GM18511 (cell line): ENCODE data around the gene PLK3.
A peak's percentile ranks its signal among the peaks of the same experiment; 100 is the strongest.
"Not testable (repeated sequence)": the region's sequence is repeated elsewhere in the genome, so short reads cannot be mapped to it uniquely, and the experiment has no call there.

Experiments used
- ATAC-seq: cut with Tn5 transposase; IDR thresholded peaks from one replicate; pipeline ENCODE4 v1.9.1; 2021; ENCODE audit warnings: mild to moderate bottlenecking, moderate library complexity; ENCODE audit not compliant: unreplicated experiment

Gene PLK3

GRCh38 chr1:44786841-44787426, 13.2 kb upstream of the PLK3 start:
- no peak for ATAC-seq

DNA sequence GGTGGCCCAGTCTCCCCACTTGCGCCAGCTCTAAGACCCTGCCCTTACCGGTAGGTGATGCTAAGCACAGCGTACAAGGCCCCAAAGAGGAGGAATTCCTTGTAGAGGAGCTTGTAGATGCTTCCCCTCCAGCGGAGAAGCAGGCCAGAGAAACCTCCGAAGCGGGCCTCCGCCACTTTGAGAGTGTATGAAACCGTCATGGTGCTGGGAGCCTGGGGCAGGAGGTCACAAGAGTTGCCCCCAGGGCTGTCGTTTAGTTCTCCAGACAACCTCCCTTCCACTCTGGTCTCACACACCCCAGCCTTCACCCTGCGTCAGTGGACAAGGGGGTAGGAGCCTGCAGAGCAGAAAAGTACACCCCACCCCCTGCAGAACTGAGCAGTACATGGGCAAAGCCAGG, 12.7 kb upstream of the PLK3 start:
- no peak for ATAC-seq

DNA sequence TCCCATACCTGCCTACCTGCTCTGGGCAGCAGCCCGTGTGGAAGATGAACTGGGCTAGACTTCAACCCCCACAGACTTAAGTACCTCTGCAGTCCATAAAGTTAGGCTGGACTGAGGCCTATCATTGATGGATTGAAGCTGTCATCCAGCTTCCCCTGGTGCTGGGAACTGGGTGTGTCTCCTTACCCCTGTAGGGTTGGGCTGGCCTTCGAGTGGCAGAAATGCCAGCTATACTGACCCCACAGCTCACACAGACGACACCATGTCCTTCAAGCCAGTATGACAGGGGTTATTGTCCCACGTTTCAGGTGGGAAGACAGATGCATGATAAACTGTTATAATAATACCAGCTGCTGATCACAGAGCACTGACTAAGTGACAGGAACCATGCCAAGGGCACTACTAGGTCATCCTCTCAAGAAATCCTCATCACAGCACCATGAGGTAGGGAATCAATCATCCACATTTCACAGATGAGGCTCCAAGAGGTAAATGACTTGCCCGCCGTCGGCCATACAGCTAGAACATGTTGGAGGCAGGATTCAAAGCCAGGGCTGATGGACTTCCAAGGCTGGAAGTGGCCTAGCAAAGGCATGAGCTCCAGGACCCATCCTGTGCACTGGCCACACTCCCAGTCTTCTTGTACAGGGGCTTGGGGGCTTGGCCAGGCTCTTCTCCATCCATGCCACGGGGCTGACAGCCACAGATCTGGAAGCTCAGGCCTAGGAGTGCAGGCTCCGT, 11.9 kb upstream of the PLK3 start, which contains the start of gene BEST4:
Gene BEST4, minus strand, starts transcription at position 51 of the 741 bp plus-strand sequence. CDS start 465 bp downstream, outside the sequence.
- ATAC-seq, result no peak

GRCh38 chr1:44790968-44791801, 9.0 kb upstream of the PLK3 start:
- ATAC-seq, result no peak

- no peak for ATAC-seq
Observed at GRCh38 chr1:44792736-44793502, 7.3 kb upstream of the PLK3 start.

DNA sequence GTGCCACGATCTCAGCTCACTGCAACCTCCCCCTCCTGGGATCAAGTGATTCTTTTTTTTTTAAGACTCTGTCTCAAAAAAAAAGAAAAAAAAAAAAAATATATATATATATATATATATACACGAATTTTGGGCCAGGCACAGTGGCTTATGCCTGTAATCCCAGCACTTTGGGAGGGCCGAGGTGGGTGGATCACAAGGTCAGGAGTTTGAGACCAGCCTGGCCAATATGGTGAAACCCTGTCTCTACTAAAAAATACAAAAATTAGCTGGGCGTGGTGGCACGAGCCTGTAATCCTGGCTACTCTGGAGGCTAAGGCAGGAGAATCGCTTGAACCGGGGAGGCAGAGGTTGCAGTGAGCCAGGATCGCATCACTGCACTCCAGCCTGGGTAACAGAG, 2.3 kb upstream of the PLK3 start:
- not testable (repeated sequence) for ATAC-seq

- no peak for ATAC-seq
Observed at GRCh38 chr1:44798481-44799365, 1.5 kb upstream of the PLK3 start.

- no peak for ATAC-seq
Observed at GRCh38 chr1:44801491-44802305, 1.5 kb downstream of the PLK3 start.

DNA sequence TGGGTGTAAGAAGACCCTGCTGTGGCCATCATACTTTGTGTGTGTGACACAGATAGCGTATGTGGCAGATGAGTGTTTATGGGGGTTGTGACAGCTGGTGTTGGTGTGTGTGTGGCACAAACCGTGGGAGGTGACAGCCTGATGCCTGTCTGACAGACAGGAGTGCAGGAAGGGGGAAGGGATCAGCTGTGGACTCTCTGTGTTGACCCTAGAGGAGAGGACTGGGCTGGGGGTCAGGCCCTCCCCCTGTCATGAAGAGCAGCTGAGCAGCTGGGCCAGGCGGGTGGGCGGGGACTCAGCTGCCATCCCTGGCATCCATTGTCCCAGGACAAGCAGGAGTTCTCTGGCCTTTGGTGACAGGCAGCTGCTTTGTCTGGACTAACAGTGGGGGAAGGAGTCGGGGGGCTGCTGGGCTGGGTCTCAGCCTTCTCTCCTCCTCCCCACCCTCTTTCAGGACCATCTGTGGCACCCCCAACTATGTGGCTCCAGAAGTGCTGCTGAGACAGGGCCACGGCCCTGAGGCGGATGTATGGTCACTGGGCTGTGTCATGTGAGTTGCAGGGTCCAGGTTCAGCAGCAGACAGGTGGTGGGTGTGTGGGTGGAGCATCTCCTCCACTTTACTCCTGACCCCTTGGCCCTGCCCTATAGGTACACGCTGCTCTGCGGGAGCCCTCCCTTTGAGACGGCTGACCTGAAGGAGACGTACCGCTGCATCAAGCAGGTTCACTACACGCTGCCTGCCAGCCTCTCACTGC, 2.3 kb downstream of the PLK3 start:
- ATAC-seq, result no peak

GRCh38 chr1:44803062-44803311, 2.8 kb downstream of the PLK3 start:
- ATAC-seq, result no peak

- ATAC-seq, result no peak
Observed at GRCh38 chr1:44803312-44804095, 3.3 kb downstream of the PLK3 start.

GRCh38 chr1:44805311-44806024, 5.3 kb downstream of the PLK3 start:
- ATAC-seq, result no peak

DNA sequence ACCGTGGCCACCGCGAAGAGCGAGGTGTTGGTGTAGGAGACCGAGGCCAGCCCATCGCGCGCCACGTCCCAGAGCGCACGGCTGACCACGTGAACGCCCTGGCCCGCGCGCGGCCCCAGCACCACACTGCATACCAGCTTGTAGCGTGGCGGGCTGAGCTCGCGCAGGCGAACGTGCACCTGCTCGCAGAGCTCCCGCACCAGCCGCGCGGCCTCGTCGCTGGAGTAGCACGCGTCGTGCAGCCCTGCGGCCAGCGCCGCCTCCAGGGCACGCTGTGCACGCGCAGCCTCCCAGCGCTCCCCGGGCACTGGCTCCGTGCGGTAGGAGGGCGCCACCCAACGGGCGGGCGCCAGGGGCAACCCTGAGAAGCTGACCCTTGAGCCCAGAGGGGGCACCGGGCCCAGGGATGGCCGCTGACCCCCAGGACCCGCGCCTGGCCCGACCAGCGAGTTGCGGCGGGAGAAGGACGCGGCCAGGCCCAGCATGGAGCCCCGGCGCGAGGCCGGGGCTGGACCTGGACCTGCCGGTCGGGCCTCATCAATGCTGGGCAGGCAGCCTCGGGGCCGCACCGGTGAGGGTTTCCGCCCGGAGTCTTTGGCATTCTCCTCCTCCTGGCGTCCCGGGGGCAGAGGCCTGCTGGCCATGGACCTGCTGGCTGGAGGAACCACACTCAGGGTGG, 6.0 kb downstream of the PLK3 start:
- ATAC-seq, result no peak

GRCh38 chr1:44806704-44807363, 6.7 kb downstream of the PLK3 start, which contains the start of gene DYNLT4:
Gene DYNLT4 (minus strand): TSS chr1:44807351. CDS start chr1:44806668, 683 bp downstream.
- ATAC-seq, result no peak

- ATAC-seq, result peak; percentile 49
Observed at GRCh38 chr1:44807364-44808062, 7.3 kb downstream of the PLK3 start.
